ENCODE data around the gene C6orf136.
"Not testable (repeated sequence)": the region's sequence is repeated elsewhere in the genome, so short reads cannot be mapped to it uniquely, and the experiment has no call there.

The C6orf136 gene

DNA sequence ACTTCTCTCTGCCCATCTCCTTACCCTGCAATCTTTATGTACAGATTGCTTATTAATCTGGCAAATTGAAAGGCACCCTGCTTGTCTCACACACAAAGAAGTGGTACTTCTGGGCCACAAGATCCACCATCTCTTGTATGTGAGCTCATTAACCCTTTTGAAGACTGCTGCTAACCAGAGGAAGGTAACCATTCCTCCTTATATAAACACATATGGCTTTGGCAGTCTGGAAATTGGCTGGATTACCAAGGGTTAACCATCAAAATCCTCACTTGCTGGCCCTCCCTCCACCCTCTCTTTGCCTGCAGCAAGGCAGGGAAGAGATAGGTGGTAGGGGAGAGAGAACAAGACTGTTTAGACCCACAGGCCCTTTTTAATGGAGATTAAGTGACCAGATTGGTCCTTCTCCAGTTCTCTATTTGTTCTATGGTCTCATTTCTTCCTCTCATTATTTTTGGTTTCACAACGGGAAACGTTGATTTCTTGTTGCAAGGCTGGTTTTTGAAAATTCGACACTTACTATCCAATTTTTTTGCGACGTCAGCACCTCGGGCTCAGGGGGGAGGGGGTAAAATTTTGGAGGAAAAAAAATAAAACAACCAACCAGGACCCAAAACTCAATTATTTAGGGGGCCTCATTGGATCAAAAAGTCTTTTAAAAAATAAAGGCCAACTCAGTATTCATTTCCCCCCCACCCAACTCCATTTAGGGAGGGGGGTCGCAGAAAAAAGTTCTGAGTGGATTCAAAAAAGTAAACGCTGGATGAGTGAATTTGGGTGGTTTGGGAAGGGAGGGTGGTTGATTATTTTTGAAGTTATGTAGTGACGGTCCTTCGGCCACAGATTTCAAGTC, 30.7 kb upstream of the C6orf136 start:
- peak; percentile 81 for DNase-seq

DNA sequence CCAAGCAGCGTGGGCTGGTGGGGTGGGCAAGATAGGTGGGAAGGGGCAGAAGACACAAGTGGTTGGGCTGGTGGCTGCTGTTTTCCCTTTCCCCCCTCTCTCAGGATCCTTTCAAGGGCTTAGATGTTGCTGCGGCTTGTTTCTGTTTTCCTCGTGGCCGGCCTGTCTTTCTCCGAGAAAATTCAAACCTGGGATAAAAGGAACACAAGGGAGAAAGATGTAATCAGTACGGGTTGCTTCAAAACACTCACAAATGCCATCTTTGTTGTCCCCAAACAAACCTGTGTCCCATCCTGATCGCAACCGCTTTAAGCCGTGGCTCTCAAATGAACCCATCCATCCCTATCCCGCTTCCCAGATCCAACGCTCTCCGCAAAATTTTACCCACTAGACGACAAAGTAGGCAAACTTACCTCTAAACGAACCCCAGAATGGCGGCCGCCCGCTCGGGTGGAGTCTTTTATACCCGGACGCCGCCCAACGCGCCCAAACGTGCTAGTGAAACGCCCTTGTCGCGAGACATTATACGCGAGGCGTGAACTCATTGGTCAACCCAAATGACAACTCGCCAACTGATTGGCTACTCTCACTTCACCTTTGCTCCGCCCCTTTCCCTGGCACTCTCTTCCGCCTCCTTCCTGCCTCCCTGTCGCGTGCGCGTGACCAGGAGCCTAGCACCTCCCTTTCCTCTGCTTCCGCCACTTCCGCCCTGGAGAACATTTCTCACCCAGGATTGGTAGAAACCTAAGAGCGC, 29.9 kb upstream of the C6orf136 start, which contains the start of gene PPP1R10:
PPP1R10 (minus strand) TSS at position 433 of the 754 bp plus-strand sequence. CDS start 7,299 bp downstream, outside the sequence.
- DNase-seq, result peak; percentile 100

DNA sequence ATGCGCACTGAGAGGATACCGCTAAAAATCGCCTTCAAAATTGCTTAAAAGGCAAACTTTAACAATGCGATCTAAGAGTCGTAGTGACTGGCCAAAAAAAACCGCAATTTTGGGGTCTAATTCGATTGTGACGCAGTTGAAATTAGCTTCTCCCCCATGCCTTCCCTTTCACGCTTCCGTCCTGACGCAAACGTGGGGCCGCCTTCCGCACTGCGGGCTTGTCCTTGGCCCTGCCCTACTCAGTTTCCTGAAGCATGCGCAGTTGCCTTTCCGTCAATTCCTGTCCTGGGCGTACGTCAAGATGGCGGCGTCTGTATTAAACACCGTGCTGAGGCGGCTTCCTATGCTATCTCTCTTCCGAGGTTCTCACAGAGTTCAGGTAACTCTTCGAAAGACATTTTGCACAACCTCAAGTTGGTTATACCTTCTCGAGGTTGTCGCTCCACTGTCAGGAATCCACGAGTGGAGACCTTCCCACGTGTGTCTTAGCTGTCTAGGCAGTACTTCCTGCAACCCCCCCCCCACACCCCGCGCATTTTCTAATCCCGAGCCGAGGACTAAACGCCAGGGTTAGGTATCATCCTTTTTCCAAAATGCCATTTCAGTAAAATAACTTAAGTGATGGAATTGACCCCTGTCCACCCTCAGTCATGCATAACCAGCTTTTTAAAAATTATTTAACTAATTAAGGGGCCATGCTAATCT, 29.2 kb upstream of the C6orf136 start, which contains the start of gene MRPS18B:
MRPS18B (plus strand) TSS at position 276 of the 705 bp plus-strand sequence; CDS start at position 302, 26 bp downstream.
- DNase-seq, result peak; percentile 99

- peak; percentile 62 for DNase-seq
Measured at GRCh38 chr6:30618270-30618797, 28.6 kb upstream of the C6orf136 start.

DNA sequence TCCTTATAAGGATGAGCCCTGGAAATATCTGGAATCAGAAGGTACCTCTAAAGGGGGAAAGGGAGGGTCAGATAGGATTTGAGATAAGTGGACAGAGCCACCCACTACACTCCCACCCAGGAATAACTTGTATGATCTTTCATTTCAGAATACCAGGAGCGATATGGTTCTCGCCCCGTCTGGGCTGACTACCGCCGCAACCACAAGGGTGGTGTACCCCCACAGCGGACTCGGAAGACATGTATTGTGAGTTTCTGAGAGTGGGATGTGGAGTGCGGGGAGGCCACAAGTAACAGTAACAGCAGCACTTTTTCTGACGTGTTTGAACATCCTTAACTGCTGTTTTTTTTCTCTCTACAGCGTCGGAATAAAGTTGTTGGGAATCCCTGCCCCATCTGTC, 27.4 kb upstream of the C6orf136 start:
- DNase-seq, result no peak

DNA sequence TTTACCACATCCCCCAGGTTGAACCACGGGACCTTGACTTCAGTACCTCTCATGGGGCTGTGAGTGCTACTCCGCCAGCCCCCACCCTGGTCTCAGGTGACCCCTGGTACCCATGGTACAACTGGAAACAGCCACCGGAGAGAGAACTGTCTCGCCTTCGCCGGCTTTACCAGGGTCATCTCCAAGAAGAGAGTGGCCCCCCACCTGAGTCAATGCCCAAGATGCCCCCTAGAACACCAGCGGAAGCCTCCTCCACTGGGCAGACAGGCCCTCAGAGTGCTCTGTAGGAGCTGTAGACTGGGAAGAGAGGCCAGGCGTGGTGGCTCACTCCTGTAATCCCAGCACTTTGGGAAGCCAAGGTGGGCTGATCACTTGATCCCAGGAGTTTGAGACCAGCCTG, 21.4 kb upstream of the C6orf136 start:
- no peak for DNase-seq

DNA sequence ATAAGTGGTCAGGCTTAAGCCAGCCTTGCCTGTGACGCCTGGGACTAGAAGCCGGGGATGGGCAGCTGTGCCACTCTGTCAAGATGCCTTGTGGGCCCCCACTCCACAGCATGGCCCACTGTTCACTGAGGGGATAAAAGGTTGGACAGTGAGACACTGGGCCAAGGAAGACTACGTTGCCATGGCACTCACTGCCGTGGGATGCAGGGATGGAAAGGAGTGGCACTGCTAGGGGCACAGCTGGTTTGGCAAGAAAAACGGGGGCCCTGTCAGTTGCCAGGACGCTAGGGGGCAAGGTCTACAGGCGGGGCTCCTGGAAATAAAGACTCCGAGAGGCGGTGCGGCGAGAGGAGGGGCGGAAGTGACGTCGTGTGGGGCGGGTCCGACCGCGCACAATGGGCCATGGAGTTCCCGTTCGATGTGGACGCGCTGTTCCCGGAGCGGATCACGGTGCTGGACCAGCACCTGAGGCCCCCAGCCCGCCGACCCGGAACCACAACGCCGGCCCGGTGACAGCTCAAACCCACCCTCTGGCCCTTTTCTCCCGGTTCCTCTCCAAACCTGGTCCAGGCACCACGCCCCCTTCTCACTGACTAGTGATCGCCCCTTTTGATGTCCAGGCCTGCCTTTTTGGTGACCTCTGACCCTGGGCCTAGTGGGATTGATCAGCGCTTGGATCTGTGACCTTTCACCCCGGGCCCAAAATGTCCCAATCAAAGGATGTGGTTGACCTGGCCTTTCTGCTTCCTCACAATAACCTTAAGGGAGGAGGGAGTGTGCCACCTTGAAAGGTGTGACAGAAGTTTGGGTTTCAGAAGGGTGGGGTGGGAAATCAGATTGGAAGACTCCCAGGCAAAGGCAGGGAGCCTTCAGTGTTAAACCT, 20.2 kb upstream of the C6orf136 start, which contains the start of gene ATAT1:
ATAT1 (plus strand) TSS at position 391 of the 883 bp plus-strand sequence.
- DNase-seq, result peak; percentile 91

DNA sequence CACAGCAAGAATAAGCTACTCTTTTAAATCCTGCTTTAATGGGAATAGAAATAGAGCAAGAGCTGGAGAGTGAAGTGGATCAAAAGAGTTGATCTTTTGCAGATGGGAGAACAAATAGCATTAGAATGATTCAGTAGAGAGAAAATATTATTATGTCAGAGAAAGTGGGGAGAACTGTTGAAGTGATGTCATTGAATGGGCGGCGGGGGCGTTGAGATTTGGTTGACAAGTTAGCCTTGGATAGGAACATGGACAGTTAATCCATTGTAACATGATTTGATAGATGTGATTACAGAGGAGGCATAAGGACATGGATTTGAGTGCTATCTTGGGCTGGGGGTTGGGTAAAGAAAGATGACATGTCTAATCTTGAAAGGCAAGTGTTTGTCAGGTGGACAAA, 11.1 kb upstream of the C6orf136 start:
- no peak for DNase-seq

DNA sequence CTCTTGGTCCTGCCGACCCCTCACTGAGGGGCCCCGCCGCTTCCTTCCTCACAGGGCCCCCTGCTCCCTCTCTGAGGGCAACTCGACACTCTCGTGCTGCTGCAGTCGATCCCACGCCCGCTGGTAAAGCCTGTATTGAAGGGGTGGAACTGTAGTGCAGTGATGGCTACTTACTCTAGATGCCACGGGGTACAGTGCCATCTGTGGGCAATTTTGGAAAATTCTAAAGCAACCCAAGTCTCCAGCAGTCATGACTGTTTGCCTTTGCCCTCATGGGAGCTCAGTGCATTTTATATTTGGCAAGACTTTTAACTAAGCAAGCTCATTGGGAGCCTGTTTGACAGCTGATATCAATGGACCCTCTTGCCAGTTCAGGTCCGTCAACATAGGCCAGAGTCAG, 6.5 kb upstream of the C6orf136 start:
- no peak for DNase-seq

DNA sequence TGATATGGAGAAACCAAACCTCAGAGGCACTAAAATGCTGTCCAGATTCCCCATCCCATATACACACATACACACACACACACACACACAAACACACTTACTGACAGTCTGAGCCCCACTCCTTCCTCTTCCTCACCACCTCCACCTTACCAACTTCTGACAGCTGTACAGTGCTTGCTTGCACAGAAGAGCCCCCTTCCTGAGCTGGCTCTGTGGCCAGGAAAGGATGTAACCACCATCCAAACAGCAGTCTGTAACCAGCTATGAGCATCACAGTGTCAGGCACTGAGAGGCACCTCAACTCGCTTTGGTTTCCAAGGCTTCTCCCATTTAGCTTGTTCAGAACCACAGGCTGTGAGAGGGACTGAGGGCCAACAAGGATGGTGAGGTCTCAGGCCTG, 5.9 kb upstream of the C6orf136 start:
- no peak for DNase-seq

- no peak for DNase-seq
Measured at GRCh38 chr6:30643656-30644055, 3.3 kb upstream of the C6orf136 start.

- DNase-seq, result no peak
Measured at GRCh38 chr6:30644769-30645168, 2.2 kb upstream of the C6orf136 start.

GRCh38 chr6:30645989-30646388, 944 bp upstream of the C6orf136 start:
- no peak for DNase-seq

DNA sequence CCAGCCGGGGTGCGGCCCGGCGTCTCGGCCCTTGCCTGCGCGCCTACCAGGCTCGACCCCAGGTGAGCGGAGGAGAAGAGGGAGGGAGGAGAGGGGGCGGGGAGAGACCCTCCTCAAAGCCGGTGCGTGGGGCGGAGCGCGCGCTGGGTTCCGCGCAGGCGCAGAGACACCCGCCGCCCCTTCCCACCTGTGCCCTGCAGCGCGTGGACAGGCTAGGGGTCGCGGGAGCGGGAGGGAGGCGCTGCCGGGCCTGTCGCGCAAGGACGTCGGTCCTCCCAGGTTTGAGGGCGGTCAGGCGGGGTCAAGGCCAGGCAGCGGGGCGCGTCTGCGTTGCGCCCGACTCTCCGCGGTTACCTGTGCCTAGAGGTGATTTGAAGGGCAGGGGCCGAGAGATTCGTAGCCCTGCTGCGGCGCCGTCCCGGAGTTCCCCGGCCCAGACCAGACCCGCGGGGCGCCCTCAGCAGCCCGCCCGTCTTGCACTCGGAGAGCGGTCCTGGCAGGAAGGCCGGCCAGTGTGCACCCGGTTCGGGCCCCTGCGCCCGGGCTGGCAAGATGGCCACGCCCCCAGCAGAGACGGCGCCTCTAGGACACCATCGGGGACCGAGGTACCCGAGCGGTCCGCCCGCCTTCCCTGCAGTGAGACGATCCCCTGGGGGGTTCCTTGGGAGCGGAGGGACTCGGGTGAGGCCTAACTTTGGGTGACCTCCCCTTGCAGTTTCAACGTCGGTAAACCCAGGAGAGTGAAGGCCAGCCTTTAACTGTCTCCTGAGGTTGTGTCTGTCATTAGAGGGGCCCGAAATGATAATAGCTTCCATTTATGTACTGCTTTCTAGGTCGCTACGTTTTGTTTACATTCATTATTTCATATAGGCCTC, 546 bp downstream of the C6orf136 start:
- DNase-seq, result peak; percentile 90

GRCh38 chr6:30651143-30651542, 4.2 kb downstream of the C6orf136 start:
- DNase-seq, result no peak

- DNase-seq, result no peak
Measured at GRCh38 chr6:30654798-30655742, 8.1 kb downstream of the C6orf136 start.

DNA sequence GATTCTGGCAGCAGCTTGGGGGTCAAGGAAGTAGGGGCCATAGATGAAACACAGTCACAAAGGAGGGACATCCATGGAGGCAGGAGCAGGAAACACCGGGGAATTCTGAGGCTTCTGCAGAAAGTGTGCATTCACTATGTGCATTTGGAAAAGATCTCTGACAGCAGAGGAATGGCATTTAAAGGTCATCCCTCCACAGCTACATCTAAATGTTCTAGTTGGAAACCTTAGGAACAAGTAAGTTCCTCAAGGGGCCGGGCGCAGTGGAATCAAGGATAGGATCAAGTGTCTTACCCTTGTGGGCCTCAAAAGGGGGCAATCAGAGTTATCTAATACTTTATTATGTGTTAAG, 8.8 kb downstream of the C6orf136 start:
- DNase-seq, result no peak

DNA sequence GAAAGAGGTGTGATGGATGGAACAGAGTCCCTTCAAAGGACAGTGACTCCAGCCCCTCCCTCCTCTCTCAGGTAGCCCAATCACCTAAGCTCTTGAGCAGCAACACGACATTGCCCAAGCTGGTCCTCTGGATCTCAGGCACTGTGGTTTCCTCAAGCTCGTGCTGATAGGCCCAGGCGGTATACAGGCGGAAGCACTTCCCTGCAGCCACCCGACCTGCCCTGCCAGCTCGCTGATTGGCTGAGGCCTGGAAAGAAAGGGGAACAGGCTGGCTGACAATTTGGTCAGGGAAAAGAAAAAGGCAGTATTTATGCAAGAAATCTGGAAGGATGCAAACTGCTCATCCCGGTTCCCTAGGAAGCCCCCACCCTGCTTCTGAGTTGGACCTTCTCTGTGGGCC, 9.6 kb downstream of the C6orf136 start:
- no peak for DNase-seq

DNA sequence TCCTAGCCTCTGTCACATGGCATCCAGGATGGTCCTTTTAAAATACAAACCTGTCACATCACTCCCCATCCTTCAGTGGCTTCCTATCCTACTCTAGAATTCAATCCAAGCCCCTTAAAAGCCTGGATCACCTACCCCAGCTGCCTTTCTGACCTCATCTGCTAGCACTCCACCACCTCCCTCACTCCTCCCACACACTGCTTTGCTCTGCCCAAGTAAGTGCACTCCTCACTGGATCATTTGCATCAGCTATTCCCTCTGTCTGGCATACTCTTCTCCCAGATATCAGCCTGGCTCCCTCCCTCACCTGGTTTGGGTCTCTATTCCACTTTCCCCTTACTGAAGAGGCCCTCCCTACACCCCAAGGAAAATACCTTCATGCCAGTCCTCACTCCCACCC, 10.5 kb downstream of the C6orf136 start:
- DNase-seq, result no peak

DNA sequence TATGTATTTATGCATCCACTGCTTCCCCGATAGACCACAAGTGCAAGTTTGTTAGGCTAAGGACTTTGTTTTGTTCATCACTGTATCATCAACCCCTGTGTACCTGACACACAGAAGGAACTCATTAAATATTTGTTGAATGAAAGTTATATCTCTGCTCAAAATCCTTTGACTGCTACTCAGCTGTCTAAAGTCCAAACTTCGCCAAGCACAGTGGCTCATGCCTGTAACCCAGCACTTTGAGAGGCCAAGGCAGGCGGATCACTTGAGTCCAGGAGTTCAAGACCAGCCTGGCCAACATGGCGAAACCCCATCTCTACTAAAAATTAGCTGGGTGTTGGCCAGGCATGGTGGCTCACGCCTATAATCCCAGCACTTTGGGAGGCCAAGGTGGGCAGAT, 11.0 kb downstream of the C6orf136 start:
- DNase-seq, result not testable (repeated sequence)

All from OCI-M1 (cell line).